ENCODE measurements around the gene SMS. TPM values are rescaled to one million over a fixed set of nuclear protein-coding genes. Genes with fewer than 3 reads are reported as not detected.

SMS gene
- polyA plus RNA-seq, 1 donor (not counting 4 experiments of a cell fraction or from before 2014, with no cell fraction given), result 142 TPM

DNA sequence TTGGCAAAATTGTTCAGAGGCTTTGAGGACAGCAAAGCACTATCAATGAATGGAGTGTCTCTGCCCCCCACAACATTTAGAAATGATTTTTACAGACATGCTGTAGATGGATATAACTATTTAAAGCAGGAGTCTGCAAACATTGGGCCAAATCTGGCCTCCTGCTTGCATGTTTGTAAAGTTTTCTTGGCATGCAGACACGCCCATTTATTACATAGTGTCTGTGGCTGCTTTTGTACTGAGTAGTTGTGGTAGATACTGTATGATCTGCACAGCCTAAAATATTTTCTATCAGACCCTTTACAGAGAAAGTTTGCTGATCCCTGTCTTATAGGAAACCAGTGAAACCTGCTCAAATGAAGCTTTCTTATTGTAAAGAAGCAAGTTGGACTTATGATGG is 46.1 kb downstream of the SMS start:
- H3K36me3 ChIP-seq (ENCODE audit: control insufficient read depth in 2 of 2, extremely low read depth in 1 of 2, insufficient read depth in 2 of 2, low read length in 2 of 2), result no peaks in the 10 kb centered on the region
- H3K27ac ChIP-seq (ENCODE audit: control insufficient read depth, insufficient read depth, low read length), result no peak overlapping the region
- dilution Hi-C loops (cut with MboI; ENCODE audit: extremely low pct_ligation_motif_present, low sequenced_read_pairs), result no loop called here
- DNase-seq (ENCODE audit: low read depth, low spot score) (no peak), FAIRE-seq (no peak)
- H3K9me3 ChIP-seq (ENCODE audit: control insufficient read depth, low read depth, low read length), result no peaks in the 10 kb centered on the region
- no peaks in the 10 kb centered on the region for H3K79me2 ChIP-seq (ENCODE audit: control insufficient read depth, insufficient read depth, low read length)
- TF ChIP-seq EZH2 (IDR thresholded peaks at IDR 0.05; ENCODE audit: low read length), result no peak
- TF ChIP-seq, protein P1, sequence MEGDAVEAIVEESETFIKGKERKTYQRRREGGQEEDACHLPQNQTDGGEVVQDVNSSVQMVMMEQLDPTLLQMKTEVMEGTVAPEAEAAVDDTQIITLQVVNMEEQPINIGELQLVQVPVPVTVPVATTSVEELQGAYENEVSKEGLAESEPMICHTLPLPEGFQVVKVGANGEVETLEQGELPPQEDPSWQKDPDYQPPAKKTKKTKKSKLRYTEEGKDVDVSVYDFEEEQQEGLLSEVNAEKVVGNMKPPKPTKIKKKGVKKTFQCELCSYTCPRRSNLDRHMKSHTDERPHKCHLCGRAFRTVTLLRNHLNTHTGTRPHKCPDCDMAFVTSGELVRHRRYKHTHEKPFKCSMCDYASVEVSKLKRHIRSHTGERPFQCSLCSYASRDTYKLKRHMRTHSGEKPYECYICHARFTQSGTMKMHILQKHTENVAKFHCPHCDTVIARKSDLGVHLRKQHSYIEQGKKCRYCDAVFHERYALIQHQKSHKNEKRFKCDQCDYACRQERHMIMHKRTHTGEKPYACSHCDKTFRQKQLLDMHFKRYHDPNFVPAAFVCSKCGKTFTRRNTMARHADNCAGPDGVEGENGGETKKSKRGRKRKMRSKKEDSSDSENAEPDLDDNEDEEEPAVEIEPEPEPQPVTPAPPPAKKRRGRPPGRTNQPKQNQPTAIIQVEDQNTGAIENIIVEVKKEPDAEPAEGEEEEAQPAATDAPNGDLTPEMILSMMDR (optimal IDR thresholded peaks at IDR 0.05 in 1 of 3, IDR thresholded peaks at IDR 0.05 in 1 of 3, conservative IDR thresholded peaks at IDR 0.05 in 1 of 3; ENCODE audit: extremely low read depth in 1 of 3, insufficient read depth in 2 of 3, low read length in 3 of 3), result no peak
- H3K4me2 ChIP-seq (ENCODE audit: control insufficient read depth, extremely low read depth, insufficient read depth, low read depth, low read length), result no peak overlapping the region
- H2AFZ ChIP-seq (ENCODE audit: control insufficient read depth, low read length), result no peak overlapping the region
- no peaks in the 10 kb centered on the region for H3K27me3 ChIP-seq (ENCODE audit: control insufficient read depth, extremely low read depth, insufficient read depth, low read length)
- H3K9ac ChIP-seq (ENCODE audit: control insufficient read depth, extremely low read depth, insufficient read depth, low read length), result no peak overlapping the region
- no peak overlapping the region for H3K4me3 ChIP-seq (ENCODE audit: control insufficient read depth in 2 of 3, extremely low read depth in 1 of 3, insufficient read depth in 2 of 3, low read depth in 1 of 3, low read length in 3 of 3)
- H4K20me1 ChIP-seq (ENCODE audit: control insufficient read depth, extremely low read depth, insufficient read depth, low read length), result no peaks in the 10 kb centered on the region
- no peaks in the 10 kb centered on the region for H3K4me1 ChIP-seq (ENCODE audit: control insufficient read depth, extremely low read depth, insufficient read depth, low read length)
- H3K9me1 ChIP-seq (ENCODE audit: control insufficient read depth, extremely low read depth, insufficient read depth, low read length), result no peaks in the 10 kb centered on the region

DNA sequence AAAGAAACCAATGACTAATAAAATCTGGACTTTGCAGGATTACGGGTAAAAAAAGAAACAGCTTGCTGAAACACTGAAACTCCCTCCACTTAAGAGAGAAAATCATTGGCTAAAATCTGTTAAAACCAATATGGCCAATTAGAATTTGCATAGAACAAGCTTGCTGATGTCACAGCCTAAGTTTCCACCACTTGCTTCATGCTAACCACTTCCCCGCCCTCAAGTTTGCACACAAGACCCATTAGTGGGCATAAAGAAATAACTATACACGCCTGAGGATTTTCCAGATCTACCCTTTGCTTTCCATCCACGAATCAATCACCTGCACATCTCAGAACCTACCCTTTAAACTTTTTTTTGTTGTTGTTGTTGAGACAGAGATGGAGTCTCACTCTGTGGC is 48.9 kb downstream of the SMS start:
- Histone ChIP-seq H3K4me1 (ENCODE audit: control insufficient read depth, extremely low read depth, insufficient read depth, low read length) (no peaks in the 10 kb centered on the region), H3K4me2 (ENCODE audit: control insufficient read depth, extremely low read depth, insufficient read depth, low read depth, low read length) (no peak overlapping the region), H3K36me3 (ENCODE audit: control insufficient read depth in 2 of 2, extremely low read depth in 1 of 2, insufficient read depth in 2 of 2, low read length in 2 of 2) (peaks cover 0 to 5% of the 10 kb centered on the region in 2 experiments), H3K27ac (ENCODE audit: control insufficient read depth, insufficient read depth, low read length) (no peak overlapping the region), H3K9ac (ENCODE audit: control insufficient read depth, extremely low read depth, insufficient read depth, low read length) (no peak overlapping the region), H3K79me2 (ENCODE audit: control insufficient read depth, insufficient read depth, low read length) (no peaks in the 10 kb centered on the region), H2AFZ (ENCODE audit: control insufficient read depth, low read length) (no peak overlapping the region), H3K27me3 (ENCODE audit: control insufficient read depth, extremely low read depth, insufficient read depth, low read length) (no peaks in the 10 kb centered on the region), H3K9me3 (ENCODE audit: control insufficient read depth, low read depth, low read length) (no peaks in the 10 kb centered on the region), H3K4me3 (ENCODE audit: control insufficient read depth in 2 of 3, extremely low read depth in 1 of 3, insufficient read depth in 2 of 3, low read depth in 1 of 3, low read length in 3 of 3) (no peak overlapping the region), H3K9me1 (ENCODE audit: control insufficient read depth, extremely low read depth, insufficient read depth, low read length) (no peaks in the 10 kb centered on the region), H4K20me1 (ENCODE audit: control insufficient read depth, extremely low read depth, insufficient read depth, low read length) (no peaks in the 10 kb centered on the region)
- TF ChIP-seq, protein P1 (optimal IDR thresholded peaks at IDR 0.05 in 1 of 3, IDR thresholded peaks at IDR 0.05 in 1 of 3, conservative IDR thresholded peaks at IDR 0.05 in 1 of 3; ENCODE audit: extremely low read depth in 1 of 3, insufficient read depth in 2 of 3, low read length in 3 of 3), result no peak
- TF ChIP-seq EZH2 (IDR thresholded peaks at IDR 0.05; ENCODE audit: low read length), result no peak
- dilution Hi-C loops (cut with MboI; ENCODE audit: extremely low pct_ligation_motif_present, low sequenced_read_pairs), result no loop called here
- FAIRE-seq (no peak), DNase-seq (ENCODE audit: low read depth, low spot score) (no peak)
